GM12878 (cell line): Measurements from ENCODE around the gene FERD3L. TPM values are rescaled to one million over a fixed set of nuclear protein-coding genes. Genes with fewer than 3 reads are reported as not detected.

ENCODE experiments used
- ATAC-seq: fragments of 200-7000 bp; cut with Tn5 transposase; 3 replicates; pipeline ENCODE4 v1.9.1; 2020; ENCODE audit warnings: mild to moderate bottlenecking, moderate library complexity
- BruUV-seq: library from RNA; stranded (reverse); fragments of 400-500 nt; replicated peaks from 2 replicates; lab custom pipeline; 2021; lab: Mats Ljungman, UMichigan
- CTCF ChIA-PET: fragments of 300-600 bp; sonication (Branson Sonifier 250); formaldehyde crosslinking; extraction: SDS; loops from one replicate; lab custom pipeline; 2021; ENCODE audit warnings: inconsistent platforms; lab: Yijun Ruan, JAX
- POLR2A ChIA-PET: fragments of 350-600 bp; formaldehyde crosslinking; extraction: SDS; loops from one replicate; lab custom pipeline; 2021; ENCODE audit warnings: inconsistent platforms; lab: Charles Lee
- RAD21 ChIA-PET: fragments of 300-600 bp; sonication (Branson Sonifier 250); formaldehyde crosslinking; loops from one replicate; lab custom pipeline; 2023; ENCODE audit warnings: antibody characterized with exemption; ENCODE audit not compliant: unreplicated experiment; lab: Charles Lee
- SMC1A ChIA-PET: fragments of 300-600 bp; sonication (Branson Sonifier 250); formaldehyde crosslinking; loops from one replicate; lab custom pipeline; 2023; ENCODE audit not compliant: unreplicated experiment, uncharacterized antibody; lab: Charles Lee
- DNase-seq: peaks from one replicate; pipeline ENCODE4 v3.0.0-alpha.2; 2011; ENCODE audit warnings: low read depth, low spot score
- FAIRE-seq: peaks from 3 replicates; lab custom pipeline; 2011; peaks lifted over from hg19 to GRCh38; lab: Jason Lieb, UNC
- H2AFZ ChIP-seq: 2 replicates; pipeline ENCODE4 v1.6.0; 2011; ENCODE audit warnings: low read depth, low read length, control low read depth; ENCODE audit not compliant: control insufficient read depth
- H3K27ac ChIP-seq: 2 replicates; pipeline ENCODE4 v1.5.1; 2011; ENCODE audit warnings: control low read depth; ENCODE audit not compliant: control insufficient read depth, insufficient read depth
- H3K27me3 ChIP-seq, 2 experiments: replicated peaks in 1 of 2; 2 replicates each; pipeline versions ENCODE4 v1.6.0 to v1.6.1; 2011; ENCODE audit warnings: low read length in 1 of 2; ENCODE audit not compliant: control insufficient read depth in 2 of 2, insufficient read depth in 2 of 2
- H3K36me3 ChIP-seq, 2 experiments: 2 replicates each; pipeline ENCODE4 v1.5.1; 2011; ENCODE audit warnings: low read length in 1 of 2; ENCODE audit not compliant: control insufficient read depth in 2 of 2, insufficient read depth in 2 of 2
- H3K4me1 ChIP-seq: 2 replicates; pipeline ENCODE4 v1.6.1; 2011; ENCODE audit warnings: mild to moderate bottlenecking, low read length, moderate library complexity, mixed read lengths; ENCODE audit not compliant: control insufficient read depth, insufficient read depth
- H3K4me2 ChIP-seq: 2 replicates; pipeline ENCODE4 v1.6.0; 2011; ENCODE audit warnings: control low read depth; ENCODE audit not compliant: control insufficient read depth, insufficient read depth
- H3K4me3 ChIP-seq: fragments of 200-600 bp; sonication (generic); 2 replicates; pipeline ENCODE4 v1.5.1; 2016
- H3K79me2 ChIP-seq: 2 replicates; pipeline ENCODE4 v1.6.0; 2011; ENCODE audit warnings: low read length; ENCODE audit not compliant: control insufficient read depth, insufficient read depth
- H3K9ac ChIP-seq: 2 replicates; pipeline ENCODE4 v1.8.0; 2011; ENCODE audit warnings: low read length, control low read depth, mixed read lengths; ENCODE audit not compliant: control insufficient read depth, insufficient read depth
- H3K9me3 ChIP-seq: replicated peaks from 3 replicates; pipeline ENCODE4 v1.5.1; 2011; ENCODE audit warnings: mild to moderate bottlenecking, low read length; ENCODE audit not compliant: control insufficient read depth, insufficient read depth
- H4K20me1 ChIP-seq: 2 replicates; pipeline ENCODE4 v1.6.0; 2011; ENCODE audit not compliant: control insufficient read depth, insufficient read depth
- IKZF1 ChIP-seq: fragments of 450-650 bp; conservative IDR thresholded peaks from 2 replicates; pipeline ENCODE4 v1.6.1; 2017; ENCODE audit warnings: antibody characterized with exemption, mild to moderate bottlenecking
- JUNB ChIP-seq: IDR thresholded peaks from 2 replicates; pipeline ENCODE4 v1.6.1; 2016; ENCODE audit warnings: antibody characterized with exemption, mild to moderate bottlenecking
- SMARCA5 ChIP-seq: fragments of 450-650 bp; IDR thresholded peaks from 2 replicates; pipeline ENCODE4 v1.6.1; 2017; ENCODE audit warnings: mild to moderate bottlenecking
- WGBS: methylation state at CpG from one replicate; pipeline ENCODE4 v1.1.6; 2016; ENCODE audit warnings: low lambda C conversion rate; ENCODE audit not compliant: insufficient replicate concordance, insufficient coverage; ENCODE audit errors: missing lambda C conversion rate; 5-methylcytosine and 5-hydroxymethylcytosine counted together
- in situ Hi-C: fragments of 300-500 bp; cut with MboI; formaldehyde crosslinking; loops from 9 replicates; pipeline ENCODE4 v1.14.3; 2018; ENCODE audit warnings: mixed read lengths
- intact Hi-C: fragments of 100-400 bp; cut with micrococcal nuclease; formaldehyde crosslinking; loops from one replicate; pipeline ENCODE4 v1.14.2; 2022; ENCODE audit not compliant: unreplicated experiment
- polyA plus RNA-seq, 11 experiments: library from polyadenylated mRNA; depleted of rRNA in 4 of 11; unstranded in 6 of 11; stranded (reverse) in 5 of 11; fragments of >200 nt; fragmentation: Nextera tagmentation in 4 of 11; fragmentation: Illumina TruSeq in 1 of 11; extraction: Ambion mirVana in 4 of 11; extraction: Trizol in 1 of 11; gene quantifications; 1 replicate in 1 of 11; 2 replicates in 10 of 11; pipeline versions ENCODE4 v1.2.1 to v1.2.3, GENCODE V29; 2011 to 2016; ENCODE audit warnings: inconsistent platforms in 2 of 11, missing spikeins in 2 of 11, low read depth in 1 of 11
- total RNA-seq, 4 experiments: library from RNA; depleted of rRNA in 3 of 4; stranded (reverse); fragments of >200 nt in 3 of 4; fragmentation: Illumina TruSeq in 1 of 4; extraction: Trizol in 1 of 4; gene quantifications; 2 replicates each; pipeline versions ENCODE4 v1.2.1 to v1.2.3, GENCODE V29; 2013 to 2021
- TF ChIP-seq, protein P1 (sequence below): IDR thresholded peaks from 2 replicates; pipeline ENCODE4 v1.6.1; 2011; ENCODE audit warnings: borderline replicate concordance, low read depth, mild to moderate bottlenecking, moderate library complexity, low read length; ENCODE audit not compliant: insufficient read depth, poor library complexity, severe bottlenecking

Gene FERD3L
- total and polyA plus RNA-seq, 10 of the 15 experiments (the other 5 are each of a cell fraction or from before 2014, with no cell fraction given): not detected

DNA sequence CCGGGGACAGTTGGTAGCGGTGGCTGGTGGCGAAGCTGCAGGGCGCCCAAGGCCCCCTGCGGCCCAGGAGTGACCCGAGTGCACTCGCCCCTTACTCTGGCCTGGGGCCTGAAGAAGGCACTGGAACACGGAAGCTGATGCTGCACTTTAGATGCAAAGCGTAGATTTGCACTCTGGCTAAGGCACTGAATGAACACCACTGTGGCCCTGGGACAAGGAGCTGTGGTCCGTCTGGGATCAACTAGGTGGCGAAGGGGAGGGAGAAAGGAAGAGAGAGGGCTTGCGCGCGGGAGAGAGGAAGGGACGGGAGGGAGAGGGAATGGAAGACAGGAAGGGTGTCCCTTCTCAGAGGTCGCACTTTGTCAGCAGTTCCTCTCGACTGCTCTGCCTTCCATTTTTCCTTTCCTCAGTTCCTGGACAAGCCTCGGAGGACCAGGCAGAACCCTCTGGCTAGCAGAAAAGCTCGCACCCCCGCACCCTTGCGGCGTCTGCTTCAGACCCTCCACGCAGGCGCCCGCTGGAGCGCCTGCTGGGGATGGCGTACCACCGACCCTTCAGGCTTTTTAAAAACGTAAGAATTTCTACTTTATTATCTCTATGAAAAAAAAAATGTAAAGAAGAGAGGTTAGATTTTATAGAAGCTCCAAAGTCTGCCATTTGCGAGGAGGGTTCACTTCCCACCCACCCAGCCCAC is 1.2 kb downstream of the FERD3L start:
- Histone ChIP-seq H3K9ac (no peak overlapping the region), H3K79me2 (no peaks in the 10 kb centered on the region), H3K27me3 (peaks cover 2 to 5% of the 10 kb centered on the region in 2 experiments; a peak in 3 of 4 replicates), H2AFZ (no peak overlapping the region), H3K4me1 (no peaks in the 10 kb centered on the region)
- WGBS: 28% methylated on average over 29 of the region's 30 CpGs
- BruUV-seq: no TSS peak
- ATAC-seq: no peak
- CTCF ChIA-PET: no interaction called here
- FAIRE-seq: no peak
- SMC1A ChIA-PET: no interaction called here
- in situ Hi-C loops: no loop called here
- intact Hi-C loops: no loop called here
- TF ChIP-seq SMARCA5 (no peak), JUNB (no peak), IKZF1 (no peak)
- TF ChIP-seq, protein P1, sequence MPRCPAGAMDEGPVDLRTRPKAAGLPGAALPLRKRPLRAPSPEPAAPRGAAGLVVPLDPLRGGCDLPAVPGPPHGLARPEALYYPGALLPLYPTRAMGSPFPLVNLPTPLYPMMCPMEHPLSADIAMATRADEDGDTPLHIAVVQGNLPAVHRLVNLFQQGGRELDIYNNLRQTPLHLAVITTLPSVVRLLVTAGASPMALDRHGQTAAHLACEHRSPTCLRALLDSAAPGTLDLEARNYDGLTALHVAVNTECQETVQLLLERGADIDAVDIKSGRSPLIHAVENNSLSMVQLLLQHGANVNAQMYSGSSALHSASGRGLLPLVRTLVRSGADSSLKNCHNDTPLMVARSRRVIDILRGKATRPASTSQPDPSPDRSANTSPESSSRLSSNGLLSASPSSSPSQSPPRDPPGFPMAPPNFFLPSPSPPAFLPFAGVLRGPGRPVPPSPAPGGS: no peak
- TF ChIP-seq, all 136 proteins: peak for 0
- no peak overlapping the region for H3K27ac ChIP-seq
- ChIA-PET RAD21 (interaction anchor here (0.6 kb wide), 1 partner anchor 22 kb away, joined by 3 read pairs; no protein-coding TSS in a partner anchor), POLR2A (no interaction called here)
- H3K9me3 ChIP-seq: no peaks in the 10 kb centered on the region
- H3K36me3 ChIP-seq: no peaks in the 10 kb centered on the region
- H4K20me1 ChIP-seq: no peaks in the 10 kb centered on the region
- no peak for DNase-seq
- H3K4me2 ChIP-seq: no peak overlapping the region
- no peak overlapping the region for H3K4me3 ChIP-seq
